Measurements from ENCODE around the gene SLIT3.

- TF ChIP-seq RAD21 (IDR thresholded peaks at IDR 0.05; ENCODE audit: low read length) (no peak), CTCF (IDR thresholded peaks at IDR 0.05) (no peak), GABPA (IDR thresholded peaks at IDR 0.05; ENCODE audit: low read depth) (no peak), EZH2phosphoT487 (IDR thresholded peaks at IDR 0.05; ENCODE audit: borderline replicate concordance, low read depth) (no peak), EP300 (IDR thresholded peaks at IDR 0.05; ENCODE audit: borderline replicate concordance in 1 of 2, low read depth in 1 of 2, low read length in 1 of 2) (no peak), TAF1 (IDR thresholded peaks at IDR 0.05; ENCODE audit: borderline replicate concordance, low read depth, low read length) (no peak), USF2 (IDR thresholded peaks at IDR 0.05; ENCODE audit: borderline replicate concordance, low read depth, low read length) (no peak), NFIC (IDR thresholded peaks at IDR 0.05; ENCODE audit: borderline replicate concordance) (no peak), REST (IDR thresholded peaks at IDR 0.05; ENCODE audit: low read depth, low read length) (no peak), MAX (IDR thresholded peaks at IDR 0.05; ENCODE audit: low read depth) (no peak), CHD2 (IDR thresholded peaks at IDR 0.05; ENCODE audit: low read length, partially characterized antibody) (no peak)
These were observed 299.5 kb downstream of the SLIT3 start for GRCh38 chr5:169001394-169001793.

Measured in SK-N-SH (cell line).